OCI-LY7 (cell line): Measurements from ENCODE around the gene HERPUD2.

Source experiments
- CTCF ChIP-seq: fragments of 200-600 bp; sonication (generic); conservative IDR thresholded peaks from 2 replicates; pipeline ENCODE4 v1.5.1; 2014; ENCODE audit warnings: mild to moderate bottlenecking, antibody characterized with exemption, low read length, moderate library complexity, mixed read lengths
- EZH2phosphoT487 ChIP-seq: fragments of 200-600 bp; sonication (generic); IDR thresholded peaks from 2 replicates; pipeline ENCODE4 v1.6.1; 2018; ENCODE audit warnings: low read depth, borderline replicate concordance, mild to moderate bottlenecking, mixed run types, antibody characterized with exemption, low read length, moderate library complexity, mixed read lengths

GRCh38 chr7:35649711-35650110 lies 45.2 kb downstream of the HERPUD2 start:
- TF ChIP-seq CTCF (no peak), EZH2phosphoT487 (no peak)
